GM19452 (cell line): Measurements from ENCODE around the gene SAT1.

Experiments used
- ATAC-seq: cut with Tn5 transposase; IDR thresholded peaks from one replicate; pipeline ENCODE4 v1.9.1; 2021; ENCODE audit not compliant: unreplicated experiment

Gene SAT1

GRCh38 chrX:23773601-23774175 is 9.3 kb upstream of the SAT1 start:
- ATAC-seq: peak; percentile 88

- ATAC-seq: no peak
These were observed 6.6 kb upstream of the SAT1 start for GRCh38 chrX:23776363-23776762.

GRCh38 chrX:23779025-23779424 is 3.9 kb upstream of the SAT1 start:
- no peak for ATAC-seq

- no peak for ATAC-seq
These were observed 518 bp upstream of the SAT1 start for GRCh38 chrX:23782455-23782854.

GRCh38 chrX:23783589-23784469 is 856 bp downstream of the SAT1 start:
- no peak for ATAC-seq

- no peak for ATAC-seq
These were observed 1.7 kb downstream of the SAT1 start for GRCh38 chrX:23784470-23785331.

GRCh38 chrX:23785580-23785979 is 2.6 kb downstream of the SAT1 start:
- no peak for ATAC-seq

GRCh38 chrX:23786268-23786815 is 3.4 kb downstream of the SAT1 start:
- ATAC-seq: no peak

- ATAC-seq: no peak
These were observed 4.8 kb downstream of the SAT1 start for GRCh38 chrX:23787745-23788118.

- peak; percentile 63 for ATAC-seq
These were observed 5.5 kb downstream of the SAT1 start for GRCh38 chrX:23788521-23788920.

GRCh38 chrX:23788946-23789345 is 6.0 kb downstream of the SAT1 start:
- no peak for ATAC-seq

- ATAC-seq: no peak
These were observed 6.6 kb downstream of the SAT1 start for GRCh38 chrX:23789386-23790154.

- ATAC-seq: no peak
These were observed 7.2 kb downstream of the SAT1 start for GRCh38 chrX:23790155-23790497.

GRCh38 chrX:23792861-23793553 is 10.0 kb downstream of the SAT1 start:
- no peak for ATAC-seq

GRCh38 chrX:23795221-23795620 is 12.2 kb downstream of the SAT1 start:
- ATAC-seq: no peak

GRCh38 chrX:23797371-23798128 is 14.6 kb downstream of the SAT1 start:
- ATAC-seq: no peak

- no peak for ATAC-seq
These were observed 16.6 kb downstream of the SAT1 start for GRCh38 chrX:23799469-23800065.

GRCh38 chrX:23802431-23802830 is 19.5 kb downstream of the SAT1 start:
- ATAC-seq: no peak

GRCh38 chrX:23803931-23804381 is 21.0 kb downstream of the SAT1 start:
- ATAC-seq: no peak
